Measurements from ENCODE around the gene FOSL1. TPM values are rescaled to one million over a fixed set of nuclear protein-coding genes. Genes with fewer than 3 reads are reported as not detected.

FOSL1 gene
- total and polyA plus RNA-seq, 2 of the 13 experiments (the other 11 are each of a cell fraction or from before 2014, with no cell fraction given) = 4.0 to 4.1 TPM

- TF ChIP-seq HMGXB4 (CRISPR knock-in tag; IDR thresholded peaks at IDR 0.05; ENCODE audit: borderline replicate concordance in 1 of 2, low read depth in 1 of 2) = peak; percentile 40 to 68; a peak in 2 of 4 replicates
- no peak for TF ChIP-seq ZFP36 (IDR thresholded peaks at IDR 0.05; ENCODE audit: borderline replicate concordance, low read depth, low read length, partially characterized antibody)
- TF ChIP-seq ZNF761 (CRISPR knock-in tag; conservative IDR thresholded peaks at IDR 0.05) = peak; percentile 69
- TF ChIP-seq FUBP1 (CRISPR knock-in tag; IDR thresholded peaks at IDR 0.05; ENCODE audit: borderline replicate concordance) = no peak
- no peak for TF ChIP-seq SMYD3 (CRISPR knock-in tag; IDR thresholded peaks at IDR 0.05)
- peak; percentile 32; the same call in 1 of the 2 replicates for TF ChIP-seq CREM (IDR thresholded peaks at IDR 0.05)
- no peak for TF ChIP-seq CREM (CRISPR knock-in tag; IDR thresholded peaks at IDR 0.05)
- TF ChIP-seq PHF8 (CRISPR knock-in tag; IDR thresholded peaks at IDR 0.05) = peak; percentile 67
- TF ChIP-seq ZNF383 (CRISPR knock-in tag; IDR thresholded peaks at IDR 0.05; ENCODE audit: borderline replicate concordance) = peak; percentile 71; the same call in 1 of the 2 replicates
- 0 out of 2 replicates have a peak, but pooled peaks have one; percentile 49 for TF ChIP-seq ZNF616 (CRISPR knock-in tag; IDR thresholded peaks at IDR 0.05; ENCODE audit: low read depth)
- no peak for TF ChIP-seq MBD4 (IDR thresholded peaks at IDR 0.05; ENCODE audit: borderline replicate concordance, low read length)
- 0 out of 2 replicates have a peak, but pooled peaks have one; percentile 32 for TF ChIP-seq KMT2A (CRISPR knock-in tag; IDR thresholded peaks at IDR 0.05)
- TF ChIP-seq SOX6 (IDR thresholded peaks at IDR 0.05) = no peak
- no peak for TF ChIP-seq SOX6 (CRISPR knock-in tag; IDR thresholded peaks at IDR 0.05)
- TF ChIP-seq ZXDC (CRISPR knock-in tag; IDR thresholded peaks at IDR 0.05) = peak; percentile 87; the same call in 1 of the 2 replicates
- TF ChIP-seq JUN (CRISPR knock-in tag; IDR thresholded peaks at IDR 0.05) = no peak
- no peak for TF ChIP-seq CEBPG (CRISPR knock-in tag; IDR thresholded peaks at IDR 0.05)
- TF ChIP-seq ARHGAP35 (CRISPR knock-in tag; IDR thresholded peaks at IDR 0.05; ENCODE audit: borderline replicate concordance) = peak; percentile 90
- TF ChIP-seq PRPF4 (IDR thresholded peaks at IDR 0.05; ENCODE audit: low read depth, low read length, poor library complexity, severe bottlenecking) = no peak
- TF ChIP-seq ZNF263 (CRISPR knock-in tag; IDR thresholded peaks at IDR 0.05) = peak; percentile 67; the same call in 1 of the 2 replicates
- TF ChIP-seq ZNF670 (CRISPR knock-in tag; IDR thresholded peaks at IDR 0.05; ENCODE audit: borderline replicate concordance) = no peak
- 0 out of 2 replicates have a peak, but pooled peaks have one; percentile 36 for TF ChIP-seq NCOA1 (CRISPR knock-in tag; IDR thresholded peaks at IDR 0.05)
- TF ChIP-seq ZFYVE20 (CRISPR knock-in tag; IDR thresholded peaks at IDR 0.05; ENCODE audit: borderline replicate concordance, low read depth) = no peak
Measured at GRCh38 chr11:65890324-65891218, 9.6 kb downstream of the FOSL1 start, which contains the start of gene CCDC85B (continued).
